GM06990 (cell line): ENCODE measurements around the gene PPFIA2.

Source experiments
- DNase-seq: peaks from one replicate; pipeline ENCODE4 v3.0.0-alpha.2; 2011; ENCODE audit not compliant: insufficient read length; ENCODE audit errors: extremely low read depth
- H3K27me3 ChIP-seq: replicated peaks from 2 replicates; pipeline ENCODE4 v1.6.0; 2011; ENCODE audit warnings: low read length; ENCODE audit not compliant: control insufficient read depth, insufficient read depth
- H3K36me3 ChIP-seq: 2 replicates; pipeline ENCODE4 v1.5.1; 2011; ENCODE audit warnings: low read length; ENCODE audit not compliant: control insufficient read depth, insufficient read depth
- H3K4me3 ChIP-seq: replicated peaks from 2 replicates; pipeline ENCODE4 v1.5.1; 2011; ENCODE audit warnings: low read depth, mild to moderate bottlenecking, control low read depth, low read length
- CTCF ChIP-seq: IDR thresholded peaks from 2 replicates; pipeline ENCODE4 v1.5.1; 2011; ENCODE audit warnings: low read length, control low read depth, mild to moderate bottlenecking, inconsistent platforms; ENCODE audit not compliant: insufficient read depth, poor library complexity, severe bottlenecking

PPFIA2 gene

GRCh38 chr12:81339071-81339470 lies 420.1 kb downstream of the PPFIA2 start:
- no peak for DNase-seq
- TF ChIP-seq CTCF = no peak
- no peaks in the 10 kb centered on the region for H3K36me3 ChIP-seq
- H3K27me3 ChIP-seq = no peaks in the 10 kb centered on the region
- H3K4me3 ChIP-seq = no peak overlapping the region

- no peak for DNase-seq
- H3K27me3 ChIP-seq = no peaks in the 10 kb centered on the region
- H3K36me3 ChIP-seq = no peaks in the 10 kb centered on the region
- TF ChIP-seq CTCF = no peak
- no peak overlapping the region for H3K4me3 ChIP-seq
Measured at GRCh38 chr12:81337886-81338285, 421.3 kb downstream of the PPFIA2 start.

GRCh38 chr12:81333812-81334211 lies 425.3 kb downstream of the PPFIA2 start:
- DNase-seq = no peak
- Histone ChIP-seq H3K27me3 (no peaks in the 10 kb centered on the region), H3K36me3 (no peaks in the 10 kb centered on the region), H3K4me3 (no peak overlapping the region)
- TF ChIP-seq CTCF = no peak

GRCh38 chr12:81332054-81332453 lies 427.1 kb downstream of the PPFIA2 start:
- H3K27me3 ChIP-seq = no peaks in the 10 kb centered on the region
- H3K36me3 ChIP-seq = no peaks in the 10 kb centered on the region
- TF ChIP-seq CTCF = no peak
- no peak for DNase-seq
- no peak overlapping the region for H3K4me3 ChIP-seq

GRCh38 chr12:81330480-81330879 lies 428.7 kb downstream of the PPFIA2 start:
- Histone ChIP-seq H3K27me3 (no peaks in the 10 kb centered on the region), H3K36me3 (no peaks in the 10 kb centered on the region), H3K4me3 (no peak overlapping the region)
- no peak for DNase-seq
- TF ChIP-seq CTCF = peak; percentile 24

- no peak overlapping the region for H3K4me3 ChIP-seq
- H3K27me3 ChIP-seq = no peaks in the 10 kb centered on the region
- TF ChIP-seq CTCF = peak; percentile 65
- H3K36me3 ChIP-seq = no peaks in the 10 kb centered on the region
- no peak for DNase-seq
Measured at GRCh38 chr12:81329085-81329484, 430.1 kb downstream of the PPFIA2 start.
